HG03064 (cell line): ENCODE measurements around the gene CARNS1.

Experiments
- ATAC-seq: cut with Tn5 transposase; IDR thresholded peaks from one replicate; pipeline ENCODE4 v1.9.1; 2021; ENCODE audit warnings: low read depth; ENCODE audit not compliant: unreplicated experiment

Gene CARNS1

GRCh38 chr11:67375320-67376055 lies 40.0 kb upstream of the CARNS1 start:
- no peak for ATAC-seq

DNA sequence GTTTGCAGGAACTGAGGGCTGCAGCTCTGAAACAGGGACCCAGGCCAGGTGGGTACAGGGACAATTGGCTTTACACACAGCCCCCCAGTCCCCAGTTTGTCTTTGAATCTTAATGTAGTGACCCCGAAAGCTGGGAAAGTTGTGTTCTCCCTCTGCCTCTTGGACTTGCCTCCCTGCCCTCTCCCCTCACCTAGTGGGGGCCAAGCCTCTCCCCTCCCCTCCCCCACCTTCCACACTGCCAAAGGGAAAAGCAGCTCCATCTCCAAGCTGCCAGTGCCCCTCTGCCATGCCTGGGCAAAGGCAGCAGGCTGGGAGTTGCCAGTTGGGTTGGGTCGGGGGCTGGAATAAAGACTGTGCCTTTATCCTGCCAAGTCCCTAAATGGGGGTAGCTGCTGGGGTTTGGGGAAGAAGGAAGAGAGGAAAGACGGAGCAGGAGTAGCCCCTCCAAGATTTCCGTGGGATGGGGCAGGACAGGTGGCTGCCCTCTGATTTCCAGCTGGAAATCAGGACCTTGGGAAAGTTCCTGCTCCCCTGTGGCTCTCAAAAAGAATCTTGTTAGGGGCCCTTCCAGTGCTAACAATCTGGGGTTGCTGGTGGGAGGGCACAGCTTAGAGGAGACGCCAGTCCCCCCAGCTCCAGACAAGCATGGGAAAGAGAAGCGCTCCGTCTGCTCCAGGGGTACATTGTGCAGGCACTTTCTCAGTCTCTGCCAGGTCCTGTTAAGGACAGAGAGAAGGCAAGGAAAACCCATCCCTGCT lies 39.2 kb upstream of the CARNS1 start:
- no peak for ATAC-seq

- no peak for ATAC-seq
Observed at GRCh38 chr11:67376873-67377808, 38.3 kb upstream of the CARNS1 start.

DNA sequence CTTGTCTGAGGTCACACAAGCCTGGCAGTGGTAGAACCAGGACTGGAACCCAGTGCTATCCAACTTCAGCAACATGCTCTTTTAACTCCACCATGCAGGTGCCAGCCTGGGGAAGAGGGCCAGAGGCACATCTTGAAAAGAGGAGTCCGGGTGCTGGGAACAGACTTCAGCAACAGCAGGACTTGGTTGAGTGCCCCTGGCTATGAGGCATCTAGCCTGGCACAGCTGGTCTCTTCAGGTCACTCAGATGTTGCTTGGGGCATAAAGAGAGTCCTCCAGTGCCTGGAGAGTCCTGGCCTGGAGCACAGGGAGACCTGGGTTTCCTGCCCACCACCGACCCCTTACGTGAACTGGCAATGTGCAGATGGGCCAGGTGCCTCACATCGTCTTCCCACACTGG lies 36.9 kb upstream of the CARNS1 start:
- ATAC-seq = no peak

DNA sequence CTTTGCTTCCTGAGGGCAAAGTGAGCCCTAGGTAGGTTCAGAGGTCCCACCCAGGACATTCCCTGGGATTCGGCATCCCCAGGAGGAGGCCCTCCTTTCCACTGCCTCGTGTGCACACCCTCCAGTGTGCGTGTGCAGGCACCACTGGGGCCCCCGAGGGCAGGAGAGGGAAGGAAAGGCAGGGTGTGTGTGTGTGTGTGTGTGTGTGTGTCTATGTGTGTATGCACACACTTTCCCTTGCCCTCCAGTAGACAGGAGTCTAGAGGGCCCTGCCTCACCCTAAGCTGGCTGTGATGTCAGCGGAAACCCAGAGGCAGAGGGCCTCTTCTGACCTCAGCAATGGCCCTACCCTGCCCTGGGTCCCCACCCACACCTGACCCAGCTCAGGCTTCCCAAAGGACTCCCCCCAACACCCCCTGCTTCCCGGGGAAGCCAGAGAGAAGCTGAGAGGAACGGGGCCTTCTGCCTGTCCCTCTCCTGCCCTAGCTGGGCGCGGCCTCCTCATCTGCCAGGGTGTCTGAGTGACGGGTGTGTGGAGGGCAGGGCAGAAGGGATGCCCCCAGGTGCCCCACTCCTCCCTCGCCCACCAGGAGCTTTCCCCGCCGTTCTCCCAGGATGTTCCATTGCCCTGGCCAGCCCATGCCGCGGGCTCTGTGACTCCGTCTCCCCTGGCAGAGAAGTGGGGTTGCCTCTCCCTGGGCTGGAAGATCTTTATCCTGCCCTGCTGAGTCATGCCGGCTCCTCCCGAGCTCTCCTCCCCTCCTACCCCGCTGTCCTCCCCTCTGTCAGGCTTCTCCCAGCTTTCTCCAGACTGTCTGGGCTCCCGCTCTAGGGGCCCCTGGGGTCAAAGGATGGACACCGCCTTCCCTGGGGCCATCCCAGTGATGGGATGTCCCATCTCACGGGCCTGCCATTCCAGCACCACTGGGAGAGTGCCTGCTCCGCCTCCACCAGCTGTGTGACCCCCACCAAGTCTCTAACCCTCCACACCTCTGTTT lies 36.1 kb upstream of the CARNS1 start:
- no peak for ATAC-seq

DNA sequence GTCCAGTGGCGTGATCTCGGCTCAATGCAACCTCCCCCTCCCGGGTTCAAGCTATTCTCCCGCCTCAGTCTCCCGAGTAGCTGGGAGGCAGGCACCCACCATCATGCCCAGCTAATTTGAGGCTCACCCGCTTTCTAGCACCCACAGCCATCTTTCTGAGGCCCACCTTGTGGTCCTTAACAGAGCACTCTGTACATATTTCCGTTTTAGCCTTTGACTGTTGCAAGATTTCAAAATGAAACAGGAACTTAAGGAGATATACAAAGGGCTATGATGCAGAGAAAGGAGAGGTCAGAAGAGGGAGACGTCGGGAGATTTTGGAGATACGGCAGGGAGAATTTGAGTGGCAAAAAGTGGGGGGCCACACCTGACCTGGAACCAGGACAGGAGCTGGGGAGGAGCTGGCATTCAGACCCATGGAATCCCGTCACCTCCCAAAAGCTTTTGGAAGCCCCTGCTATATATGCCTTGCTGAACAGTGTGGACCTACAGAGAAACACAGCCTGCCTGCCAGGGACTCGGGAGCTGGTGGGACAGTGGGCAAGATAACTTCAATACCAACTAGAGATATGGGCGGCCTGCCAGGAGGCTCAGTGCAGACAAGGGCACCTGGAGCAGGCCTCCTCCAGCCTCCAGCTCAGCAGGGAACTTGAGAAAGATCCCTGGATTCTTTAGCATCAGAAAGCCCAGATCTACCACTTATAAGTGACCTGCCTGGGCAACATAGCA lies 34.1 kb upstream of the CARNS1 start:
- no peak for ATAC-seq

DNA sequence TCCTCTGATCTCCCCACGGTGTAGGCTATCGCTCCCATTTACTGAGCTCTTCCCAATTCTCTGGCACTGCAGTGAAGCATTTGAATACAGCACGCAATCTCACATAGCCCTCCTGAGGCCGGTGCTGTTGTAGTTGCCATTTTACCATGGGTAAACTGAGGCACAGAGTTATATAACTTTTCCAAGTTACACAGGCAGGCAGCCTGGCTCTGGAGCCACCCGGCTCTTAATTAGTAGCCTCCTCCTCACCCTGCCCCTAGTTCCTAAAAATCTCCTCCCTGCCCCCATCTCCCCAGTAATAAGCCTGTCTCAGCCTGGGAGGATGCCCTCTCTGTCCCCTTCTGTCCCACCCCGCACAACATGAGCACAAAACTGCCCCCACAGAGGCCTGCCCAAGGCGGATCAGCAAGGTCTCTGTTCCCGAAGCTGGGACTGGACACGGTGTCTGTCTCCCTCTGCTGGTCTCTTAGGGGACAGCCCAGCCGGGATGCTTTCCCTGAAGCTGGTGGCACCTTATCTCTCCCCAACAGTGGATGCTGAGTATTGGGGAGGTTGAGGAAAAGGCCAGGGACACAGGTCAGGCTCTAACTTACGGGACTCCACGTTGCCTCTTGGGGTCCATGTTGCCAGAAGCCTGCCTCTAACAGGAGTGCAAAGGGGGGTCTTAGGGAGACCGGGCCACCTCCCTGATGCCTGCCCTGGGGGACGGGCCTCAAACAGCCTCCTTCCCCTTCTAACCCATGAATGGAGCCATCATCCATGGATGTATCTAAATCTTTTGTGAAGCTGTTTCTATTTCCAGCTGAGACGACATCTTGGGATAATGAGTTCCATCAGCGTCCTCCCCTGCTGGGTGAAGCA lies 33.0 kb upstream of the CARNS1 start:
- no peak for ATAC-seq

GRCh38 chr11:67384851-67385366 lies 30.6 kb upstream of the CARNS1 start:
- no peak for ATAC-seq

GRCh38 chr11:67387069-67387468 lies 28.4 kb upstream of the CARNS1 start:
- no peak for ATAC-seq

DNA sequence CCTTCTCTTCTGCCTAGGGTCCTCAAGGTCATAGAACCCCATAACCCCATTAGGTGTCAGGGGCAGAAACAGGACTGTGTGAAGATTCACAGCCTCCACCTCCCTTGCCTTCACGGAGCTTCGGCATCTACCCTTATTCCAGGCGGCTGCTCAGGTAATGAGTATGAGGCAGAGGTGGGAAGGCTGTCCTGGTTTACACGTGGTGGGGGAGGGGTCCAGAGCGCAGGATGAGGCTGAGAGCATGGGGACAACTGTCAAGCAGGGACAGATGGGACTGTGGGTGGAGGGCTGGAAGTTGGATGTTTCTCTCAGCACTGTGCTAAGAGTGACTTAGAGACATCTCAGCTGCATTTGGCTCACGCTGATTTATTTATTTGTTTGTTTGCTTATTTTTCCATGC lies 28.0 kb upstream of the CARNS1 start:
- no peak for ATAC-seq

DNA sequence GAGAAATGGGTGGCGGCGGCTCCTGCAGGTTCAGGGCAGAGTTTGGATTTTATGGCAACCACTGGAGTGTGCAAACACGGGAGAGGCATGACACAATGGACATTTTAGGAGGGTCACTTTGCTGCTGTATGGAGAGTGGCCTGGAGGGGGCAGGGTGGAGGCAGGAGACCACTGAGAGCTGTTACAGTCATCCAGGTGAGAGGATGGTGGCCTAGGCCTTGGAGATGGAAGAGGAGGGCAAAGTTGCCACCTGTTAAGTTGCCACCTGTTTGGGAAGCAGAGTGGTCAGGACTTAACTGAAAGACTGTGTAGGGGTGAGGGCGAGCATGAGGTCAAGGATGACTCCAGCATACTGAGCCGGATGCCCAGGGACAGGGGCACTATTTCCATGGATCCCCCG lies 26.0 kb upstream of the CARNS1 start:
- ATAC-seq = no peak

GRCh38 chr11:67390947-67391303 lies 24.6 kb upstream of the CARNS1 start:
- ATAC-seq = no peak

DNA sequence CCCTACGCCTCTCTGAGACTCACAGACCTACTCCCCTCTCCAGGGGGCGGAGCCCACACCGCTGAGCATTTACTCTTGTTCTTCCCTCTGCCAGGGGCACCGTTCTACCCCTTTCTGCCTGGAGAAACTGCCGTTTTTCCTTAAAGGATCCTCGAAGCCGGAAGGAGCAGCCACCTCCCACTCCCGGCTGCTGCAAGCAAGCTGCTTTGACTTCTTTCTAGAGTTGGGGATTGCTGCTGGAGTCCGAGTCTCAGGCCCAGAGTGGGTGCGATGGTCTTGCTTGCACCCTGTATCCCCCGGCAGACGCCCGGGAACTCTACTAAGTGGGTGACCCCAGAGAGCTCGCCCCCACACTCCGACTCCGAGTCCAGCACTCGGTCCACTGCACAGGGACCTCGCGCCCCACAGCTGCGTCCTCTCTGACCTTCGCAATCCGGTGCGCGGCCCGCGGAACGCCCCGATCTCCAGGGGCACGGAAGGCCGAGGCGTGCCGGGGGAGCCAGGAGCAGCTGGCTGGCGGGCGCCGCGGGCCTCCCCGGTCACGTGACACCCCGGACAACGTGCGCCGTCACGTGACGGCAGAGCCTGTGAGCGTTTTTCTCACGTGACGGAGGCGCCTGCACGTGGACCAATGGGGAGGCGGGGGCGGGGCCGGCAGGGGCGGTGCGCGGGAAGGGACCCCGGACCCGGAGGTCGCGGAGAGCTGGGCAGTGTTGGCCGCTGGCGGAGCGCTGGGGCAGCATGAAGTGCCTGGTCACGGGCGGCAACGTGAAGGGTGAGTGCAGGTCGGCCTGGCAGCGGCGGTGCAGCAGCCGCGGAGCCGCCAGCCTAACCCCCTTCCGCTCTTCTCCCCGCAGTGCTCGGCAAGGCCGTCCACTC lies 23.9 kb upstream of the CARNS1 start, which contains the start of gene RAD9A:
RAD9A (plus strand) TSS at position 683 of the 879 bp plus-strand sequence; CDS start at position 742, 59 bp downstream.
- ATAC-seq = peak; percentile 44

DNA sequence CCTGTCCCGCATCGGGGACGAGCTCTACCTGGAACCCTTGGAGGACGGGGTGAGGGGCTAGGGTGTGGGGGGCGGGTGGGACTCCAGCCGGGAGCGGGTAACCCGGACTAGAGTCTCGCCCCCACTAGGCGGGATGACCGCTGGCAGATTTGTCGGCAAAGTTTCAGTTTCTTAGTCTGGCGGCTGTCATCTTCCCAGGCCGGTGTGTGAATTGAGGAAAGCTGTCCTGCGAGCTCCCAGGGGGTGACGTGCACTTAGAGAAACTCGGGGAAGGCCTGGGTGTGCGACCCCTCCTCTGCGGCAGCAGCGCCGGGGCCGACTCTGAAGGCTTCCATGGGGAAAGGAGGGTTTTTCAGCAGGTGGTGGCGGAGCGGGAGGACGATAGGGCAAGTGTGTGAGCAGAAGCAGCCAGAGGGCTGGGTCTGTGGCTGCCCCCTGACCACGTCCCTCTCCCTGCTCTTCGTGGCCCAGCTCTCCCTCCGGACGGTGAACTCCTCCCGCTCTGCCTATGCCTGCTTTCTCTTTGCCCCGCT lies 23.2 kb upstream of the CARNS1 start:
- ATAC-seq = no peak

DNA sequence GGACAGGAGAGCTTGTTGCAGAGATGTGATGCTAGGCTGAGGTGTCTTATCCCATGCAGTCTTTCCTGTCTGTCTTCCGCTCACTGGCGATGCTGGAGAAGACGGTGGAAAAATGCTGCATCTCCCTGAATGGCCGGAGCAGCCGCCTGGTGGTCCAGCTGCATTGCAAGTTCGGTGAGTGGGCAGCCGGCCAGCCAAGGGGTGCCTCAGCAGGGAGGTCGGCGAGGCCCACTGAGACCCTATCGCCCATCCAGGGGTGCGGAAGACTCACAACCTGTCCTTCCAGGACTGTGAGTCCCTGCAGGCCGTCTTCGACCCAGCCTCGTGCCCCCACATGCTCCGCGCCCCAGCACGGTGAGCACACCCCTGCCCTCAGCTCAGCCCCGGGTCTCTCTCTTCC lies 22.0 kb upstream of the CARNS1 start:
- ATAC-seq = no peak

GRCh38 chr11:67393990-67394389 lies 21.5 kb upstream of the CARNS1 start:
- no peak for ATAC-seq
